TTC549 (cell line): ENCODE data around the gene KCNMB1.

Experiments used
- FAIRE-seq: peaks from 2 replicates; lab custom pipeline; 2012; peaks lifted over from hg19 to GRCh38; lab: Jason Lieb, UNC

KCNMB1 gene

GRCh38 chr5:170338933-170339779 lies 50.0 kb downstream of the KCNMB1 start:
- FAIRE-seq: no peak

GRCh38 chr5:170338291-170338690 lies 50.9 kb downstream of the KCNMB1 start:
- no peak for FAIRE-seq

GRCh38 chr5:170337045-170337733 lies 52.0 kb downstream of the KCNMB1 start:
- no peak for FAIRE-seq

GRCh38 chr5:170336065-170336464 lies 53.1 kb downstream of the KCNMB1 start:
- FAIRE-seq: no peak

GRCh38 chr5:170334626-170335025 lies 54.5 kb downstream of the KCNMB1 start:
- FAIRE-seq: no peak

- FAIRE-seq: no peak
Observed at GRCh38 chr5:170333161-170333910, 55.8 kb downstream of the KCNMB1 start.

GRCh38 chr5:170332058-170332457 lies 57.1 kb downstream of the KCNMB1 start:
- no peak for FAIRE-seq

GRCh38 chr5:170330568-170331054 lies 58.6 kb downstream of the KCNMB1 start:
- no peak for FAIRE-seq

GRCh38 chr5:170329524-170329923 lies 59.6 kb downstream of the KCNMB1 start:
- no peak for FAIRE-seq

GRCh38 chr5:170327829-170328228 lies 61.3 kb downstream of the KCNMB1 start:
- FAIRE-seq: no peak

GRCh38 chr5:170327168-170327567 lies 62.0 kb downstream of the KCNMB1 start:
- FAIRE-seq: no peak
